B cell (primary cell): ENCODE data around the gene RBM34. TPM values are rescaled to one million over a fixed set of nuclear protein-coding genes. Genes with fewer than 3 reads are reported as not detected.
"Not testable (repeated sequence)": the region's sequence is repeated elsewhere in the genome, so short reads cannot be mapped to it uniquely, and the experiment has no call there.

Experiments
- ATAC-seq: fragments of 200-7000 bp; cut with Tn5 transposase; one replicate; pipeline ENCODE4 v1.10.0; 2021; ENCODE audit warnings: low read depth, mild to moderate bottlenecking, moderate number of reproducible peaks, moderate library complexity
- CTCF ChIA-PET: fragments of 350-600 bp; sonication (Branson Sonifier 250); formaldehyde crosslinking; loops from one replicate; lab custom pipeline; 2021; ENCODE audit warnings: antibody characterized with exemption, inconsistent platforms; lab: Charles Lee
- POLR2A ChIA-PET: fragments of 350-600 bp; sonication (Branson Sonifier 250); formaldehyde crosslinking; loops from one replicate; lab custom pipeline; 2021; ENCODE audit warnings: antibody characterized with exemption; lab: Charles Lee
- DNase-seq: peaks from one replicate; pipeline ENCODE4 v3.0.0; 2013
- H2AFZ ChIP-seq: 2 replicates; pipeline ENCODE4 v1.6.1; 2012; ENCODE audit warnings: mild to moderate bottlenecking, low read depth, low read length; ENCODE audit not compliant: insufficient read depth, poor library complexity, severe bottlenecking
- H3K27ac ChIP-seq, 2 donors: 1 replicate in 1 of 2; 2 replicates in 1 of 2; pipeline ENCODE4 v1.5.1; 2012 to 2013; ENCODE audit warnings: low read length in 2 of 2, mild to moderate bottlenecking in 2 of 2, moderate library complexity in 1 of 2
- H3K27me3 ChIP-seq, 4 experiments: fragments of 200-600 bp in 1 of 4; sonication (generic) in 1 of 4; replicated peaks in 1 of 4; 1 replicate in 2 of 4; 2 replicates in 2 of 4; pipeline versions ENCODE4 v1.6.1 to v1.7.0; 2013 to 2016; ENCODE audit warnings: low read length in 3 of 4, mild to moderate bottlenecking in 2 of 4, mixed read lengths in 1 of 4, moderate library complexity in 1 of 4; ENCODE audit not compliant: insufficient read depth in 4 of 4, control insufficient read depth in 3 of 4; ENCODE audit errors: control extremely low read depth in 1 of 4
- H3K36me3 ChIP-seq, 2 experiments: replicated peaks in 1 of 2; 1 replicate in 1 of 2; 2 replicates in 1 of 2; pipeline versions ENCODE4 v1.6.1 to v1.7.1; 2013; ENCODE audit warnings: low read length in 1 of 2; ENCODE audit not compliant: insufficient read depth in 2 of 2, control insufficient read depth in 1 of 2; ENCODE audit errors: control extremely low read depth in 1 of 2, extremely low read depth in 1 of 2
- H3K4me1 ChIP-seq, 2 donors: fragments of 200-600 bp in 1 of 2; sonication (generic) in 1 of 2; 1 replicate in 1 of 2; 2 replicates in 1 of 2; pipeline versions ENCODE4 v1.5.1 to v1.6.1; 2013 to 2017; ENCODE audit warnings: low read length in 2 of 2; ENCODE audit not compliant: control insufficient read depth in 2 of 2, insufficient read depth in 2 of 2
- H3K4me2 ChIP-seq: replicated peaks from 2 replicates; pipeline ENCODE3; 2012; ENCODE audit warnings: mild to moderate bottlenecking, low read depth, low read length; ENCODE audit not compliant: poor library complexity, severe bottlenecking
- H3K4me3 ChIP-seq, 5 experiments: fragments of 200-600 bp in 1 of 5; sonication (generic) in 1 of 5; 1 replicate in 3 of 5; 2 replicates in 2 of 5; pipeline versions ENCODE4 v1.5.1 to v1.7.0; 2011 to 2016; ENCODE audit warnings: low read length in 4 of 5, mild to moderate bottlenecking in 4 of 5, low read depth in 2 of 5, control low read depth in 1 of 5, moderate library complexity in 1 of 5; ENCODE audit not compliant: insufficient read depth in 1 of 5; ENCODE audit errors: control extremely low read depth in 1 of 5, extremely low read depth in 1 of 5
- H3K79me2 ChIP-seq: fragments of 200-600 bp; sonication (generic); one replicate; pipeline ENCODE4 v1.6.0; 2016; ENCODE audit warnings: low read length; ENCODE audit not compliant: control insufficient read depth, insufficient read depth
- H3K9ac ChIP-seq: fragments of 200-600 bp; sonication (generic); 2 replicates; pipeline ENCODE4 v1.6.1; 2017; ENCODE audit warnings: mild to moderate bottlenecking, low read length, moderate library complexity
- H3K9me3 ChIP-seq, 3 donors: one replicate each; pipeline versions ENCODE4 v1.6.1 to v1.7.1; 2013; ENCODE audit warnings: low read length in 2 of 3; ENCODE audit not compliant: control insufficient read depth in 2 of 3, insufficient read depth in 1 of 3; ENCODE audit errors: control extremely low read depth in 1 of 3
- H4K20me1 ChIP-seq: 2 replicates; pipeline ENCODE4 v1.6.0; 2012; ENCODE audit warnings: mild to moderate bottlenecking, low read length; ENCODE audit not compliant: insufficient read depth, control insufficient read depth, poor library complexity, severe bottlenecking
- H3K27ac Mint-ChIP-seq: one replicate; pipeline ENCODE4 v1.8.0; 2021; ENCODE audit warnings: mixed read lengths
- H3K27me3 Mint-ChIP-seq: one replicate; pipeline ENCODE4 v1.8.0; 2021; ENCODE audit warnings: mixed read lengths
- H3K4me1 Mint-ChIP-seq: one replicate; pipeline ENCODE4 v1.8.0; 2021; ENCODE audit warnings: mixed read lengths
- H3K4me3 Mint-ChIP-seq: one replicate; pipeline ENCODE4 v1.8.0; 2021; ENCODE audit warnings: mixed read lengths
- H3K9me3 Mint-ChIP-seq: one replicate; pipeline ENCODE4 v1.8.0; 2022; ENCODE audit warnings: mixed read lengths; ENCODE audit not compliant: insufficient read depth
- CTCF ChIP-seq: fragments of 200-600 bp; IDR thresholded peaks from one replicate; pipeline ENCODE4 v1.8.0; 2022; ENCODE audit warnings: antibody characterized with exemption, mild to moderate bottlenecking
- EZH2 ChIP-seq: IDR thresholded peaks from 2 replicates; pipeline ENCODE4 v1.6.1; 2012; ENCODE audit warnings: borderline replicate concordance, low read depth, mild to moderate bottlenecking, moderate library complexity, low read length; ENCODE audit not compliant: insufficient read depth, poor library complexity, severe bottlenecking
- WGBS: methylation state at CpG from one replicate; pipeline ENCODE4 v1.1.5; 2013; ENCODE audit warnings: missing lambda C conversion rate; ENCODE audit not compliant: insufficient coverage; 5-methylcytosine and 5-hydroxymethylcytosine counted together
- intact Hi-C: fragments of 100-400 bp; cut with micrococcal nuclease; formaldehyde crosslinking; loops from one replicate; pipeline ENCODE4 v1.10.0; 2022
- polyA plus RNA-seq: library from polyadenylated mRNA; depleted of rRNA; stranded (reverse); fragments of >200 nt; gene quantifications from 2 replicates; pipeline ENCODE4 v1.2.3, GENCODE V29; 2012
- small RNA-seq: library from RNA; depleted of rRNA; stranded (forward); fragments of <200 nt; gene quantifications from one replicate; pipeline ENCODE3, GENCODE V24; 2012; ENCODE audit warnings: low replicate concordance, low read depth; ENCODE audit not compliant: insufficient read length
- total RNA-seq, 2 donors: library from RNA; stranded (reverse); fragments of 120-200 nt in 1 of 2; gene quantifications; 1 replicate in 1 of 2; 2 replicates in 1 of 2; pipeline versions ENCODE4 v1.2.3 to v1.2.4, GENCODE V29; 2013 to 2022

The RBM34 gene
- total and polyA plus RNA-seq, 2 donors (not counting 1 experiment from before 2014, with no cell fraction given) = 24.4 to 131 TPM

GRCh38 chr1:235087906-235088305 lies 73.1 kb downstream of the RBM34 start:
- no peak overlapping the region for H3K4me2 ChIP-seq
- H3K9ac ChIP-seq = no peak overlapping the region
- WGBS = 89% methylated on average over 3 of the region's 6 CpGs
- POLR2A ChIA-PET = no interaction called here
- no peak overlapping the region for H3K4me3 ChIP-seq
- intact Hi-C loops = no loop called here
- no peaks in the 10 kb centered on the region for H3K27me3 ChIP-seq
- peaks cover 11% of the 10 kb centered on the region for H3K4me1 Mint-ChIP-seq
- CTCF ChIA-PET = interaction anchor here (0.6 to 1.6 kb wide), 3 partner anchors 15 to 490 kb away, joined by 3 to 4 read pairs (median 3); no protein-coding TSS in a partner anchor
- no peaks in the 10 kb centered on the region for H3K9me3 Mint-ChIP-seq
- TF ChIP-seq CTCF = no peak
- TF ChIP-seq EZH2 = no peak
- no peaks in the 10 kb centered on the region for H4K20me1 ChIP-seq
- H3K9me3 ChIP-seq = no peaks in the 10 kb centered on the region
- H3K36me3 ChIP-seq = no peaks in the 10 kb centered on the region
- H3K27ac ChIP-seq = no peak overlapping the region
- no peak overlapping the region for H3K4me3 Mint-ChIP-seq
- peaks cover 6 to 10% of the 10 kb centered on the region in 2 donors for H3K4me1 ChIP-seq
- no peaks in the 10 kb centered on the region for H3K27me3 Mint-ChIP-seq
- H3K79me2 ChIP-seq = no peaks in the 10 kb centered on the region
- ATAC-seq (no peak), DNase-seq (no peak)
- H3K27ac Mint-ChIP-seq = no peak overlapping the region
- H2AFZ ChIP-seq = no peak overlapping the region

GRCh38 chr1:235085411-235086117 lies 75.5 kb downstream of the RBM34 start:
- peaks cover 12% of the 10 kb centered on the region for H3K4me1 Mint-ChIP-seq
- 83% methylated on average over 3 of the region's 12 CpGs for WGBS
- H3K36me3 ChIP-seq, H2AFZ ChIP-seq, H3K4me2 ChIP-seq, H3K4me3 Mint-ChIP-seq, H3K4me3 ChIP-seq, H3K27ac ChIP-seq, H3K27me3 ChIP-seq, H4K20me1 ChIP-seq, H3K9ac ChIP-seq, ATAC-seq, H3K9me3 ChIP-seq, H3K9me3 Mint-ChIP-seq, H3K27ac Mint-ChIP-seq, DNase-seq, H3K79me2 ChIP-seq, H3K27me3 Mint-ChIP-seq, intact Hi-C loops: not testable (repeated sequence)
- peaks cover 6 to 12% of the 10 kb centered on the region in 2 donors for H3K4me1 ChIP-seq
- CTCF ChIA-PET = interaction anchor here (1.4 to 6.1 kb wide), 6 partner anchors 8 to 585 kb away, joined by 3 to 157 read pairs (median 30); partner anchors contain the start of gene IRF2BP2
- POLR2A ChIA-PET = interaction anchor here (0.6 to 0.7 kb wide), 2 partner anchors 313 to 326 kb away, joined by 4 to 8 read pairs; no protein-coding TSS in a partner anchor

Small RNAs within 50 kb of the gene (small RNA-seq; reads per million reads assigned to genes)
- gene AL732292.1 = not detected
- gene MIR4753 = not detected
- gene SNORA14B = 158 reads per million, percentile 95 among the genes with 10 or more reads in this experiment

Other genes starting within 250 kb of the RBM34 start
- gene TOMM20, start 32.4 kb downstream of the RBM34 start, total RNA-seq = 73.5 and 77.3 TPM in 2 replicates
- 25.0 and 49.1 TPM in 2 replicates for gene TOMM20, start 32.4 kb downstream of the RBM34 start, polyA plus RNA-seq
- 101 and 110 TPM in 2 replicates for gene ARID4B, start 166.9 kb upstream of the RBM34 start, total RNA-seq
- 13.2 and 23.0 TPM in 2 replicates for gene ARID4B, start 166.9 kb upstream of the RBM34 start, polyA plus RNA-seq
- 43.6 and 46.8 TPM in 2 replicates for gene GGPS1, start 167.3 kb upstream of the RBM34 start, total RNA-seq
- gene GGPS1, start 167.3 kb upstream of the RBM34 start, polyA plus RNA-seq = 13.4 and 15.2 TPM in 2 replicates
- gene TBCE, start 206.2 kb upstream of the RBM34 start, total RNA-seq = 18.4 and 22.1 TPM in 2 replicates
- 15.2 and 25.3 TPM in 2 replicates for gene TBCE, start 206.2 kb upstream of the RBM34 start, polyA plus RNA-seq